HG03060 (cell line): ENCODE results near the gene LDLRAD4.

Source experiments
- ATAC-seq: cut with Tn5 transposase; IDR thresholded peaks from one replicate; pipeline ENCODE4 v1.9.1; 2021; ENCODE audit warnings: low read depth, moderate number of reproducible peaks; ENCODE audit not compliant: unreplicated experiment

The LDLRAD4 gene

DNA sequence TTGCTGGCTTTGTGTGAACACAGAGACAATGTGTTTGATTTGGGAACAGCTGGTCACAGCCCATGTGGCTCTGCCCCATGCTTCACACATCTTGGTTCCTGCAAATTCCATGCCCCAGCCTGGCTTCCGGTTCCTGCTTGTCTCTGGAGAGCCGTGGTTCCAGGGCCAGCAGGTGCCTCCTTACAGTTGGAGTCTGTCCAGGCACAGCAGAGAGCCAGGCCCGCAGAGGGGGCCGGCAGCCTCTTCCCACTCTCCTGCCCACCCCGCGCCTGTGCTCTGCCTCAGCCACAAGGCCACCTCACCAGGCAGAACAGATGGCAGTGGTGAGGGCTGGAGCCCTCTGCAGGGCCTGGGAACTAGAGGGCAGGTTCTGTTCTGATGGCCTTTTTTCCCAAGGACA lies 81.5 kb downstream of the LDLRAD4 start:
- ATAC-seq, result no peak

- ATAC-seq, result no peak
These were observed 82.2 kb downstream of the LDLRAD4 start for GRCh38 chr18:13300796-13301195.

DNA sequence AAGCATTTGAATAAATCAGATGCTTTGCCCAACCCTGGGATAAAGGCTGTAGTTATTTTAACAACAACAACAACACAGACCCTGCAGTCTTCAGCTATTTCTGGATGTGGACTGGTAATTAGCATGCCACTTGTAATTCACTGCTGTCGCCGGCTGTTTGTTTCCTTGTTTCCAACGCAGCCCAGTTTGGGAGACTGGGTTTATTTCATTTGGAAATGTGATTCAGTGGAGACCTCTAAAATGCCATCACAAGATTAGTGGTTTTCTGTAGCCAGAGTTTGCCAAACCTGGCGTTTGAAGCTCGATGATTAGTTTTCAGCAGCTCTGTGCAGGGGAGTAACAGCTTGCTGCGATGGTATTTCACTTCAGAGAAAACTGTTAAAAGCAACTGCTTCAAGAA lies 83.5 kb downstream of the LDLRAD4 start:
- ATAC-seq, result no peak

DNA sequence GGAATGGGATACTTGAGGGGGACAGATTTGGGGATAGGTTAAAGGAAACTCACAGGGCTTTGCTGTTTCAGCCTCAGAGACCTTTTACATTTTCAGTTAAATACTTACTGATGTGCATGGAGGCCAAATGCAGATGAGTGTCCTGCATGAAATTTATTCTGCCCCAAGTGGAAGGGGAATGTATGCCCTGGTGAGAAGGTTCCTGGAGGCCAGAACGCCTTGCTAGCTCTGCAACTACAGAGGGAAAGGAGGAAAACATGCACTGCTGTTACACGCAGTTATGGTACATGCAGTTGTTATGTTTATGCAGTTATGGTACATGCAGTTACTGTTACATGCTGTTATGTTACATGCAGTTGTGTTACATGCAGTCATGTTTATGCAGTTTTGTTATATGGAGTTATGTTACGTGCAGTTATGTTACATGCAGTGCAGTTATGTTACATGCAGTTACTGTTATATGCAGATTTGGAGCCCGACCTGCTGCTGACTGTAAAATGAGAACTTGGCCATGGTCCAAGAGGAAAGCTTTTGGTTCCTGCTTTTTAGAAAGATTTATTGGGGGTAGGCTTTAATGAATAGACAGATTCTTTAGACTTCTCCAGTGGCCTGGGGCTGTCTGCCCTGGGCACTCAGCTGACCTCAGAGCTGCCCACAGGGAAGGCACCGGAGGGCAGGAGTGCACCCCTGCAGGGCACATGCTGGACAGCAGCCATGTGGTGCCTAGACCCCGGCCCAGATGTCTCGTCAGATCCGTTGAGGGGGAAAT lies 84.1 kb downstream of the LDLRAD4 start:
- no peak for ATAC-seq

DNA sequence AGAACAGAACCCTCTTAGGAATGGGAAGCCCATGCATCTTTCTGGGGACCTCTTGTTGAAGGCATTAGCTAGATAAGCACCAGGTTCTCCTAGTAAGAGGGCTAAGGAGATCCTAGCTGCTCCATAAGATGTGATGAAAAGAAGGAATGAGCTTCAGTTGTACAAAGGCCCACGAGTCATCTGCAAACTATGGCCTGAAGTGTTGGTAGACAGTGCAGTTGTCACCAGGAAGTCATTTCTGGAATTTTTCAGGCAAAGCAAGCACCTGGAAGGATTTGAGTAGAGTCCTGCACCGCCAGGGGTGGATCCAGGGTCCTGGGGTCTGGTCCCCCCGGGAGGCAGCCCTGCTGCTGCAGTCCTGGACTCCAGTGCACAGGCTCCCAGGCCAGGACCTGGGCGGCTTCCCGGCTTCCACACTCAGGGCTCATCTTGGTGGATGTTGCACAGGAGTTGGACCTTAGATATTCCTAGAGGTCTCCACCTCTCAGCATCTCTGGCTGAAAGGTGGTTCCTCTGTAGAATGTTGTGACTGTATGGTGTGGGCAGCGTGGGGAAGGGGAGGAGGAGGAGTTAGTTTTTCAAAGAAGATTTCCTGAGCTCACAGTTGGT lies 85.3 kb downstream of the LDLRAD4 start:
- ATAC-seq, result no peak

GRCh38 chr18:13305301-13305700 lies 86.7 kb downstream of the LDLRAD4 start:
- ATAC-seq, result no peak

GRCh38 chr18:13306583-13306982 lies 88.0 kb downstream of the LDLRAD4 start:
- ATAC-seq, result no peak

DNA sequence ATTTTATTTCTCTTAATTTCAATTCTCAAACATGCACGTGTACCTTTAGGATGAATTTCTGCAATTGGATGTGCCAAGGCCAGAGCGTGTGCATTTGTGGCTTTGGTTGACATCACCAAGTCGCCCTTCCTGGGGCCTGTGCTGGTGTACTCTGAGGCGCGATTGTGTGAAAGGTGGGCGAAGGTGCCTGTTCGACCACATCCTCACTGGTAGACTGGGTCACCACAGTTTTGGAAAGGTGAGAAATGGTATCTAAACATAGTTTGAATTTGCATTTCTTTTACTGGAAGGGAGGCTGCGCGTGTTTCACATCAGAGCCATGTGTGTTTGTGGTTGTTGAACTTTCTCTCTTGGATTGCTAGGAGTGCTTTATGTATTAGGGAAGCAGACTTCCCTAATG lies 89.8 kb downstream of the LDLRAD4 start:
- ATAC-seq, result no peak

GRCh38 chr18:13309031-13309747 lies 90.6 kb downstream of the LDLRAD4 start:
- ATAC-seq, result no peak

GRCh38 chr18:13309748-13310670 lies 91.4 kb downstream of the LDLRAD4 start:
- no peak for ATAC-seq

GRCh38 chr18:13311193-13311592 lies 92.6 kb downstream of the LDLRAD4 start:
- no peak for ATAC-seq

DNA sequence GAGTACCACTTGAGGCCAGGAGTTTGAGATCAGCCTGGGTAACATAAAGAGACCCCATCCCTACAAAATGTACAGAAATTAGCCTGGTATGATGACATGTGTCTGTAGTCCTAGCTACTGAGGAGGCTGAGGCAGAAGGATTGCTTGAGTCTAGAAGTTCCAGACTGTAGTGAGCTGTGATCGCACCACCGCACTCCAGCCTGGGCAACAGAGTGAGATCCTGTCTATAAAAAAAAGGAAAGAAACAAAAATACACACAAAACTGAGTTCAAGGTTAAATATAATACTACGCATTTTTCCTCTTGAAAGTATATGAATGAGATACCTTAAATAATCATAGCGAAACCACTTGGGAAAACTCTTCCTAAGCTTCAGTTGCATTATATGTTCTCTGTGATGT lies 94.0 kb downstream of the LDLRAD4 start:
- ATAC-seq, result no peak

DNA sequence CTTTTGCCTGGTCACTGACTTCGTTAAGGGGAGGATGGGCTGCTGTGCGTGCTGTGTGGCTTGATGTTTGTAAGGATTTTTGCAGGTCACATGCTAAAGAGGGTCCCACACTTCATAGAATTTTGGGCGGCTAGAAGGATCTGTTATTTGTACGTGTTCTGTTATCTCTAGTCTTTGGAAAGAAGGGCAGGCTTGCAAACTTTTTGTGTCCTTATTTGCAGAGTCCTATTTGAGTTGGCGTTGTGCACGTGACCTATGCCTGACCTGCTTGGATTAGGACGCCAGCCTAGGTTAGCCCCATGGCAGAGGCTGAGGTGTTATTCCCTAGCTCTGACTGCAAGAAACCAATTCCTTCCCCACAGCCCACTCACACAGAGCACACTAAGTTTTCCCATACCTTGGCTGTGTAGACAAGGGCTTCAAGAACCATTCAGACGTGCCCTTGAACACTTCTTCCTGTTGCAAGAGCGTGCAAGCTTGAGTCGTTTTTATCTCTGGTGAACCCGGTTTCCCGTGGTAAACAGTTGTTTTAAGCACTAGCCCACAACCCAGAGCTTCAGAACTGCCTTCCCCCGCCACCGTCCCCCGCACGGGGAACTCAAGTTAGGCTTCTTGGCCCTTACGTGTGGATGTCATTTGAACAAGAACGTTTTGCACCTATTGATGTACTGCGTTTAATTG lies 94.6 kb downstream of the LDLRAD4 start:
- no peak for ATAC-seq

DNA sequence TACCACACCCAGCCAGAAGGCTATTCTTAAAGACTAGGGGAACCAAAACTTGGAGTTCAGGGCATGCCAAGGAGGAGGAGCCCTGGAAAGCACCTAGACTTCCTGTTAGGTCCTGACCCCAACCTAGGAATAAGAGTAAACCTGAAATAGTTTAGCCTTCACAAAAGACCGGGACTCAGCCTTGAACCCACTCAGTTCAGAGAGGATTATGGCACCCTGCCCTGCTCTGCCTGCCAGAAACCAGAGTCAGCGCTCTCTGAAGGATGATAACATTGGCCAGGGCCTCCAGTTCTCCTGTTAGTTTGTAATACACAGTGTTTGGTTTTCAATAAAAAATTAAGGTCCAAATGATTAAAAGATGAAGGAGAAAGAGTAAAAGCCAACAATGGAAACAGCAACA lies 96.4 kb downstream of the LDLRAD4 start:
- no peak for ATAC-seq

DNA sequence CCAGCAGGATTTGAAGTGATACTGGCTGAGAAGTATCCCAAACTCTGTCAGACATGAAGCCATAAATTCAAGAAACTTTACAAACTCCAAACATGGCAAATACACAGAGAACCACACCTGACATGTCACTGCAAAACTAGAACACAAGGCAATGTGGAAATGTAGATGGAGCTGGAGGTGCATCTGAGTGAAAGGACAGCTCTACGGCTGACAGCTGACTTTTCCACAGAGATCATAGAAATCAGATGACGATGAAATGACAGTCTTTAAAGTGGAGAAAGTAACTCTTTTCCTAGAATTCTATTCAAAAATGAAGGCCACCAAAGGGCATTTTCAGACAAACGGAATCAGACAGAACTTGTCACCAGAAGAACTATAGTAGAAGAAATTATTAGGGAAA lies 97.5 kb downstream of the LDLRAD4 start:
- no peak for ATAC-seq

- no peak for ATAC-seq
These were observed 99.2 kb downstream of the LDLRAD4 start for GRCh38 chr18:13317801-13318200.

GRCh38 chr18:13318731-13319501 lies 100.4 kb downstream of the LDLRAD4 start:
- ATAC-seq, result no peak

DNA sequence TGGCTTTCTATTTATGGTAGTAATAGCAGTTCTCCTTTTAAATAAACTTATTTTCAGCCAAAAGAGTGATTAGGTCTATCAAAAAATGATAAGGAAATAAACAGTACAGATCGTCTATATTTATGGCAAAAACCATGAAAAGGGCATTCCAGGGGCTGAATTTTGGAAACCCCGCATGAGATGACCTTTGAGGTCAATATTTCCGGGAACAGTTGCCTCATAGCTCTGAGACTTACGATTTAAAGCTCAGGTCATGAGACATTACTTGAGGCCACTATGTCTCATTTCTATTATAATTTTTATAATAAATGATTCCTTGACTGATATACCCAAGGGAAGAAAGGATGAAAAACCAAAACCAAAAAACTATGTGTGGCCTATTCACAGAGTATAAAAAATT lies 101.1 kb downstream of the LDLRAD4 start:
- ATAC-seq, result no peak

DNA sequence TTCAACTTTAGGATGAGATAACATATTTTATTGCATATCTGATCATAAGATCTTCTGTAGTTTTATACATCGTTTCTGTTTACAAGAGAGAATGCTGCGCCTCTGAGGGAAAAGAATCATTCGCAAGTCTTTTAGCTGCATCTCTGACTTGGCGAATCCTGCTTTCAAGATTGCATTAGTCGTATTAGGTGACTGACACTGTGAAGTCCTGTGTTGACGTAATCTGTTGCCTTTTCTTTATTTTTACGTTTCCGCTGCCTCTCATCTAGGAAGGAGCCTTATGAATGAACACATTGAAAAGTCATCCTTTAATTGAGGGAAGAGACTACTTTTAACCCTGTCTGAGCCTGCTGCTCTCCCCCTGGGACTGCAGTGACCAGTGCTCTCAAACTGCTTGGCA lies 101.5 kb downstream of the LDLRAD4 start:
- no peak for ATAC-seq
